Measurements from ENCODE around the gene SIX5.

DNA sequence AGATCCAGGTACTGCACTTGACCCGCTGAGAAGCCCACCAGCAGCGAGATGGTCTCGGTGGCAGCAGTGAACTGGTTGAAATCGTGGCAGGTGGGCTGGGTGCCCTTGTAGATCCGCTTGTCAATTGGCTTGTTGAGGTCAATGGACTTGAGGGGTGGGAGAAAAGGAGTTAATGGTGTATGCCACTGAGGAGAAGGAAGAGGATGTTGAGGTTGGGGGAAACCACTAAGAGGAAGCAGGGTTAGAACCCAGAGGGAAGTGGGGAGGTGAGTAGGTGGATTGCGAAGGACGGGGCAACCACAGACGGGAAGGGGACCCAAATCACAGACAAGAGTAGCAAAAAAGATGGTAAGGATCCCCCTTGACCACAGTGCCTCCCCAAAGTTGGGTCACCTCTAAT is 21.9 kb upstream of the SIX5 start:
- TF ChIP-seq, protein P1, sequence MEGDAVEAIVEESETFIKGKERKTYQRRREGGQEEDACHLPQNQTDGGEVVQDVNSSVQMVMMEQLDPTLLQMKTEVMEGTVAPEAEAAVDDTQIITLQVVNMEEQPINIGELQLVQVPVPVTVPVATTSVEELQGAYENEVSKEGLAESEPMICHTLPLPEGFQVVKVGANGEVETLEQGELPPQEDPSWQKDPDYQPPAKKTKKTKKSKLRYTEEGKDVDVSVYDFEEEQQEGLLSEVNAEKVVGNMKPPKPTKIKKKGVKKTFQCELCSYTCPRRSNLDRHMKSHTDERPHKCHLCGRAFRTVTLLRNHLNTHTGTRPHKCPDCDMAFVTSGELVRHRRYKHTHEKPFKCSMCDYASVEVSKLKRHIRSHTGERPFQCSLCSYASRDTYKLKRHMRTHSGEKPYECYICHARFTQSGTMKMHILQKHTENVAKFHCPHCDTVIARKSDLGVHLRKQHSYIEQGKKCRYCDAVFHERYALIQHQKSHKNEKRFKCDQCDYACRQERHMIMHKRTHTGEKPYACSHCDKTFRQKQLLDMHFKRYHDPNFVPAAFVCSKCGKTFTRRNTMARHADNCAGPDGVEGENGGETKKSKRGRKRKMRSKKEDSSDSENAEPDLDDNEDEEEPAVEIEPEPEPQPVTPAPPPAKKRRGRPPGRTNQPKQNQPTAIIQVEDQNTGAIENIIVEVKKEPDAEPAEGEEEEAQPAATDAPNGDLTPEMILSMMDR (IDR thresholded peaks at IDR 0.05; ENCODE audit: low read depth, low read length) = no peak
- TF ChIP-seq EZH2phosphoT487 (IDR thresholded peaks at IDR 0.05; ENCODE audit: low read depth) = no peak

All from OCI-LY3 (cell line).